IMR-90 (cell line): ENCODE data around the gene P4HA3. TPM values are rescaled to one million over a fixed set of nuclear protein-coding genes. Genes with fewer than 3 reads are reported as not detected.

Experiments used
- ATAC-seq: fragments of 200-7000 bp; cut with Tn5 transposase; 2 replicates; pipeline ENCODE4 v1.9.1; 2020; ENCODE audit warnings: low read depth, mild to moderate bottlenecking, moderate library complexity
- BruUV-seq: library from RNA; stranded (reverse); fragments of 400-500 nt; replicated peaks from 2 replicates; lab custom pipeline; 2021; lab: Mats Ljungman, UMichigan
- CTCF ChIA-PET: fragments of 300-600 bp; formaldehyde crosslinking; extraction: SDS; loops from one replicate; lab custom pipeline; 2021; ENCODE audit warnings: antibody characterized with exemption; lab: Yijun Ruan, JAX
- POLR2A ChIA-PET: fragments of 300-600 bp; sonication (Branson Sonifier 250); formaldehyde crosslinking; loops from one replicate; lab custom pipeline; 2022; ENCODE audit warnings: antibody characterized with exemption; ENCODE audit not compliant: unreplicated experiment; lab: Charles Lee
- DNase-seq: peaks from one replicate; pipeline ENCODE4 v3.0.0; 2013
- H2AFZ ChIP-seq: replicated peaks from 2 replicates; pipeline ENCODE3; 2013; ENCODE audit warnings: low read length, mild to moderate bottlenecking; ENCODE audit not compliant: poor library complexity
- H2AK5ac ChIP-seq: 2 replicates; pipeline ENCODE4 v1.6.1; 2013; ENCODE audit warnings: low read depth, low read length, inconsistent platforms
- H2AK9ac ChIP-seq: replicated peaks from 2 replicates; pipeline ENCODE3; 2013; ENCODE audit warnings: mild to moderate bottlenecking, low read depth, low read length, moderate library complexity; ENCODE audit not compliant: poor library complexity
- H2BK120ac ChIP-seq: 2 replicates; pipeline ENCODE4 v1.6.1; 2013; ENCODE audit warnings: low read depth, low read length, inconsistent platforms
- H2BK15ac ChIP-seq: 3 replicates; pipeline ENCODE4 v1.6.1; 2013; ENCODE audit warnings: low read depth, low read length, inconsistent platforms
- H2BK20ac ChIP-seq: 2 replicates; pipeline ENCODE4 v1.6.1; 2013; ENCODE audit warnings: low read depth, mild to moderate bottlenecking, inconsistent platforms, low read length, moderate library complexity
- H2BK5ac ChIP-seq: 2 replicates; pipeline ENCODE4 v1.6.1; 2013; ENCODE audit warnings: mild to moderate bottlenecking, low read depth, low read length, inconsistent platforms; ENCODE audit not compliant: poor library complexity, severe bottlenecking
- H3K14ac ChIP-seq: replicated peaks from 2 replicates; pipeline ENCODE4 v1.6.1; 2013; ENCODE audit warnings: low read depth, low read length, inconsistent platforms
- H3K18ac ChIP-seq: 2 replicates; pipeline ENCODE4 v1.6.1; 2013; ENCODE audit warnings: low read depth, low read length, control low read depth
- H3K23ac ChIP-seq: 2 replicates; pipeline ENCODE4 v1.6.1; 2013; ENCODE audit warnings: low read depth, low read length, inconsistent platforms
- H3K27ac ChIP-seq: 2 replicates; pipeline ENCODE4 v1.5.1; 2013; ENCODE audit warnings: mild to moderate bottlenecking, control low read depth, low read length; ENCODE audit not compliant: insufficient read depth
- H3K27me3 ChIP-seq: 2 replicates; pipeline ENCODE4 v1.6.1; 2013; ENCODE audit warnings: low read length; ENCODE audit not compliant: control insufficient read depth, insufficient read depth
- H3K36me3 ChIP-seq: 2 replicates; pipeline ENCODE4 v1.6.1; 2013; ENCODE audit warnings: low read length, mixed read lengths; ENCODE audit not compliant: control insufficient read depth, insufficient read depth
- H3K4ac ChIP-seq: 2 replicates; pipeline ENCODE4 v1.6.1; 2013; ENCODE audit warnings: low read depth, low read length, inconsistent platforms
- H3K4me1 ChIP-seq: 2 replicates; pipeline ENCODE4 v1.6.1; 2013; ENCODE audit warnings: low read length, mixed read lengths; ENCODE audit not compliant: control insufficient read depth, insufficient read depth
- H3K4me2 ChIP-seq: 2 replicates; pipeline ENCODE4 v1.6.1; 2013; ENCODE audit warnings: low read depth, mild to moderate bottlenecking, control low read depth, low read length, moderate library complexity
- H3K4me3 ChIP-seq: 2 replicates; pipeline ENCODE4 v1.5.1; 2013; ENCODE audit warnings: low read depth, mild to moderate bottlenecking, control low read depth, low read length, moderate library complexity; ENCODE audit not compliant: insufficient read depth
- H3K56ac ChIP-seq: 2 replicates; pipeline ENCODE4 v1.6.1; 2013; ENCODE audit warnings: low read length, inconsistent platforms; ENCODE audit not compliant: insufficient read depth; ENCODE audit errors: extremely low read depth
- H3K79me1 ChIP-seq, 2 experiments: 2 replicates each; pipeline ENCODE4 v1.6.1; 2013; ENCODE audit warnings: low read length in 2 of 2, inconsistent platforms in 1 of 2, low read depth in 1 of 2
- H3K9ac ChIP-seq: 2 replicates; pipeline ENCODE4 v1.6.1; 2013; ENCODE audit warnings: low read depth, low read length, control low read depth
- H3K9me1 ChIP-seq: 2 replicates; pipeline ENCODE4 v1.6.1; 2013; ENCODE audit warnings: low read length, inconsistent platforms; ENCODE audit not compliant: insufficient read depth
- H3K9me3 ChIP-seq: 2 replicates; pipeline ENCODE4 v1.6.1; 2013; ENCODE audit warnings: low read length; ENCODE audit not compliant: control insufficient read depth, insufficient read depth
- H4K20me1 ChIP-seq: 2 replicates; pipeline ENCODE4 v1.6.1; 2013; ENCODE audit warnings: low read length, inconsistent platforms; ENCODE audit not compliant: insufficient read depth
- H4K5ac ChIP-seq: 2 replicates; pipeline ENCODE4 v1.6.1; 2013; ENCODE audit warnings: mild to moderate bottlenecking, low read depth, low read length, control low read depth
- H4K8ac ChIP-seq, 2 experiments: 2 replicates each; pipeline ENCODE4 v1.6.1; 2013; ENCODE audit warnings: low read depth in 2 of 2, low read length in 2 of 2, control low read depth in 1 of 2, inconsistent platforms in 1 of 2
- H4K91ac ChIP-seq: 2 replicates; pipeline ENCODE4 v1.6.1; 2013; ENCODE audit warnings: low read depth, low read length, inconsistent platforms; ENCODE audit not compliant: insufficient read depth
- ELK1 ChIP-seq: fragments of 150-350 bp; IDR thresholded peaks from 2 replicates; pipeline ENCODE4 v1.6.1; 2016; ENCODE audit warnings: low read depth, mild to moderate bottlenecking, low read length, moderate library complexity, borderline replicate concordance
- FOS ChIP-seq: fragments of 150-350 bp; IDR thresholded peaks from 2 replicates; pipeline ENCODE4 v1.6.1; 2016; ENCODE audit warnings: low read depth, low read length
- MAFK ChIP-seq: IDR thresholded peaks from 2 replicates; pipeline ENCODE4 v1.6.1; 2012; ENCODE audit warnings: low read depth, low read length, improper control_type of control experiment
- MAZ ChIP-seq: IDR thresholded peaks from 2 replicates; pipeline ENCODE4 v1.6.1; 2012; ENCODE audit warnings: low read depth, mild to moderate bottlenecking, low read length, improper control_type of control experiment, moderate library complexity, borderline replicate concordance
- RFX5 ChIP-seq: IDR thresholded peaks from 2 replicates; pipeline ENCODE4 v1.8.0; 2012; ENCODE audit warnings: low read depth, mild to moderate bottlenecking, low read length, moderate library complexity
- WGBS, 2 experiments: methylation state at CpG; one replicate each; pipeline versions ENCODE4 v1.1.5 to v1.1.7; 2013; ENCODE audit warnings: missing lambda C conversion rate in 2 of 2; ENCODE audit not compliant: insufficient read length in 1 of 2; ENCODE audit errors: extremely low coverage in 2 of 2; 5-methylcytosine and 5-hydroxymethylcytosine counted together
- dilution Hi-C: fragments of 300-500 bp; cut with HindIII; formaldehyde crosslinking; loops from one replicate; pipeline ENCODE4 v1.14.3; 2018; ENCODE audit warnings: low sequenced_read_pairs; ENCODE audit not compliant: unreplicated experiment
- in situ Hi-C: fragments of 300-500 bp; cut with MboI; formaldehyde crosslinking; loops from 3 replicates; pipeline ENCODE4 v1.14.3; 2019; ENCODE audit warnings: low sequenced_read_pairs, inconsistent platforms, mixed read lengths
- intact Hi-C: fragments of 100-400 bp; cut with micrococcal nuclease; formaldehyde crosslinking; loops from 2 replicates; pipeline ENCODE4 v1.10.0; 2022
- polyA plus RNA-seq, 3 experiments: library from polyadenylated mRNA; depleted of rRNA; stranded (reverse); fragments of >200 nt; gene quantifications; 2 replicates each; pipeline ENCODE4 v1.2.3, GENCODE V29; 2012; ENCODE audit warnings: low replicate concordance in 1 of 3
- total RNA-seq: library from RNA; depleted of rRNA; stranded (reverse); fragments of >200 nt; gene quantifications from 2 replicates; pipeline ENCODE4 v1.2.3, GENCODE V29; 2012

P4HA3 gene
- total and polyA plus RNA-seq, 2 of the 4 experiments (the other 2 are of a cell fraction) = 2.9 to 5.7 TPM

GRCh38 chr11:74221816-74222215 is 89.6 kb downstream of the P4HA3 start:
- Histone ChIP-seq H2BK5ac (no peak overlapping the region), H2BK20ac (no peak overlapping the region), H4K5ac (no peak overlapping the region), H3K9ac (no peak overlapping the region), H3K4ac (no peak overlapping the region), H3K27me3 (no peaks in the 10 kb centered on the region), H3K56ac (no peak overlapping the region), H3K18ac (no peak overlapping the region), H3K79me1 (peaks cover 3 to 8% of the 10 kb centered on the region in 2 experiments; a peak in 2 of 4 replicates), H2AK9ac (no peak overlapping the region), H3K4me2 (no peak overlapping the region), H2BK120ac (no peak overlapping the region), H3K36me3 (peaks cover 3% of the 10 kb centered on the region; the same call in 1 of the 2 replicates), H3K4me1 (no peaks in the 10 kb centered on the region), H3K23ac (no peak overlapping the region), H4K20me1 (peaks cover 4% of the 10 kb centered on the region; the same call in 1 of the 2 replicates), H3K27ac (no peak overlapping the region), H3K9me3 (no peaks in the 10 kb centered on the region), H3K9me1 (peaks cover under 1% of the 10 kb centered on the region; the same call in 1 of the 2 replicates), H4K91ac (no peak overlapping the region), H3K14ac (no peak overlapping the region), H2AFZ (no peak overlapping the region), H2BK15ac (no peak overlapping the region), H4K8ac (no peak overlapping the region), H2AK5ac (no peak overlapping the region), H3K4me3 (no peak overlapping the region)
- CTCF ChIA-PET = interaction anchor here (0.5 kb wide), 1 partner anchor 129 kb away, joined by 3 read pairs; no protein-coding TSS in a partner anchor
- DNase-seq (peak; percentile 12), ATAC-seq (no peak)
- BruUV-seq = no TSS peak
- POLR2A ChIA-PET = no interaction called here
- no peak for TF ChIP-seq ELK1
- TF ChIP-seq FOS = no peak
- TF ChIP-seq MAFK = no peak
- no peak for TF ChIP-seq RFX5
- no peak for TF ChIP-seq MAZ
- dilution Hi-C loops = no loop called here
- in situ Hi-C loops = no loop called here
- no CpG with 5 or more reads among the region's 1 CpG for WGBS, 2 experiments
- intact Hi-C loops = no loop called here
